Suppressor macrophage treated with lipopolysaccharide for 1 hour (primary cell): ENCODE results near the gene IGFBP1.
A peak's percentile ranks its signal among the peaks of the same experiment; 100 is the strongest.

Experiments
- DNase-seq, 3 donors: peaks; one replicate each; pipeline ENCODE4 v3.0.0-alpha.2; 2020 to 2022

The IGFBP1 gene

GRCh38 chr7:45909561-45909960 lies 21.3 kb downstream of the IGFBP1 start:
- no peak for DNase-seq

- DNase-seq = no peak
These were observed 22.6 kb downstream of the IGFBP1 start for GRCh38 chr7:45910855-45911254.

- DNase-seq = no peak
These were observed 23.0 kb downstream of the IGFBP1 start for GRCh38 chr7:45911311-45911710.

GRCh38 chr7:45912972-45913371 lies 24.7 kb downstream of the IGFBP1 start:
- no peak for DNase-seq

GRCh38 chr7:45914911-45915310 lies 26.6 kb downstream of the IGFBP1 start:
- peak in 1 of 3 donors; percentile 17 for DNase-seq

- DNase-seq = peak; percentile 16 to 60 (median 34)
These were observed 27.3 kb downstream of the IGFBP1 start for GRCh38 chr7:45915606-45916005.

- DNase-seq = no peak
These were observed 28.8 kb downstream of the IGFBP1 start for GRCh38 chr7:45917064-45917463.

- peak; percentile 65 to 89 (median 80) for DNase-seq
These were observed 29.4 kb downstream of the IGFBP1 start for GRCh38 chr7:45917658-45918057.

- DNase-seq = no peak
These were observed 30.3 kb downstream of the IGFBP1 start for GRCh38 chr7:45918556-45918955.

- DNase-seq = no peak
These were observed 31.0 kb downstream of the IGFBP1 start for GRCh38 chr7:45919231-45919784.

- DNase-seq = no peak
These were observed 31.7 kb downstream of the IGFBP1 start for GRCh38 chr7:45919993-45920459.

GRCh38 chr7:45920502-45921380 lies 32.5 kb downstream of the IGFBP1 start, which contains the start of gene IGFBP3:
IGFBP3 (minus strand) TSS chr7:45921272; CDS start chr7:45921140, 132 bp downstream.
- DNase-seq = peak in 1 of 3 donors; percentile 15

GRCh38 chr7:45921381-45921698 lies 33.1 kb downstream of the IGFBP1 start:
- no peak for DNase-seq

- no peak for DNase-seq
These were observed 33.6 kb downstream of the IGFBP1 start for GRCh38 chr7:45921699-45922519.

GRCh38 chr7:45922810-45923209 lies 34.5 kb downstream of the IGFBP1 start:
- DNase-seq = no peak

- DNase-seq = peak; percentile 65 to 78 (median 66)
These were observed 35.0 kb downstream of the IGFBP1 start for GRCh38 chr7:45923290-45923689.

GRCh38 chr7:45923818-45924217 lies 35.5 kb downstream of the IGFBP1 start:
- no peak for DNase-seq

GRCh38 chr7:45924283-45924682 lies 36.0 kb downstream of the IGFBP1 start:
- DNase-seq = no peak

- no peak for DNase-seq
These were observed 39.4 kb downstream of the IGFBP1 start for GRCh38 chr7:45927721-45928120.

GRCh38 chr7:45930967-45931366 lies 42.7 kb downstream of the IGFBP1 start:
- DNase-seq = no peak

- DNase-seq = peak in 1 of 3 donors; percentile 20
These were observed 49.0 kb downstream of the IGFBP1 start for GRCh38 chr7:45937301-45937700.

- DNase-seq = no peak
These were observed 49.6 kb downstream of the IGFBP1 start for GRCh38 chr7:45937862-45938261.

- no peak for DNase-seq
These were observed 50.5 kb downstream of the IGFBP1 start for GRCh38 chr7:45938626-45939302.
